Stomach (tissue), 4 donors: ENCODE data around the gene TBC1D2.
"Not testable (repeated sequence)": the region's sequence is repeated elsewhere in the genome, so short reads cannot be mapped to it uniquely, and the experiment has no call there.

ENCODE experiments used
- CTCF ChIP-seq, 7 experiments: fragments of 450-650 bp in 4 of 7; fragments of 200-600 bp in 3 of 7; sonication (generic) in 3 of 7; IDR thresholded peaks; one replicate each; pipeline ENCODE4 v1.5.1; 2016 to 2019; ENCODE audit warnings: antibody characterized with exemption in 7 of 7, control low read depth in 2 of 7, mild to moderate bottlenecking in 1 of 7
- EP300 ChIP-seq: sonication (generic); formaldehyde crosslinking; IDR thresholded peaks from one replicate; pipeline ENCODE4 v1.6.1; 2017; ENCODE audit warnings: antibody characterized with exemption
- POLR2A ChIP-seq, 4 donors: fragments of 450-650 bp; IDR thresholded peaks; one replicate each; pipeline ENCODE4 v1.6.1; 2016; ENCODE audit warnings: antibody characterized with exemption in 4 of 4, control low read depth in 2 of 4, mild to moderate bottlenecking in 1 of 4, moderate library complexity in 1 of 4
- POLR2AphosphoS5 ChIP-seq, 3 donors: sonication (generic); formaldehyde crosslinking; IDR thresholded peaks; one replicate each; pipeline ENCODE4 v1.6.1; 2016; ENCODE audit warnings: antibody characterized with exemption in 3 of 3

DNA sequence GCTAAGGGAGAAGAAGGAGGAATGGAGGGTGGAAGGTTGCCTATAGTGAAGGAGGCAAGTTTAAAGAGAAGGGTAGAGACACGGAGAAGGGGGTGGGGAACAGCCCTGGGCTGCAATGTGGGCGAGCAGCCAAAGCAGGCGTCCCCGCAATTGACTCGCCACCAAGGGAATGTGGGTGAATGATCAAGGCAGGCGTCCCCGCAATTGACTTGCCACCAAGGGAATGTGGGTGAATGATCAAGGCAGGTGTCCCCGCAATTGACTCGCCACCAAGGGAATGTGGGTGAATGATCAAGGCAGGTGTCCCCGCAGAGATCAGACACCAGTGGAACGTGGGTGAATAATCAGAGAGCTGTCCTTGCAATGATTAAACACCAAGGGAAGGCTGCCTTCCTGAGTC, 14.8 kb upstream of the TBC1D2 start:
- not testable (repeated sequence) for TF ChIP-seq CTCF (IDR thresholded peaks at IDR 0.05); POLR2A (IDR thresholded peaks at IDR 0.05); POLR2AphosphoS5 (IDR thresholded peaks at IDR 0.05); EP300
